Stimulated activated CD4-positive, alpha-beta T cell treated with anti-CD3 and anti-CD28 coated beads, Interleukin-15, amount 100 ng/mL, for 48 hours (primary cell): ENCODE data around the gene EP300.

Experiments used
- DNase-seq, 2 donors: peaks; one replicate each; pipeline ENCODE4 v3.0.0-alpha.2; 2020; ENCODE audit warnings: low read depth in 2 of 2

The EP300 gene

DNA sequence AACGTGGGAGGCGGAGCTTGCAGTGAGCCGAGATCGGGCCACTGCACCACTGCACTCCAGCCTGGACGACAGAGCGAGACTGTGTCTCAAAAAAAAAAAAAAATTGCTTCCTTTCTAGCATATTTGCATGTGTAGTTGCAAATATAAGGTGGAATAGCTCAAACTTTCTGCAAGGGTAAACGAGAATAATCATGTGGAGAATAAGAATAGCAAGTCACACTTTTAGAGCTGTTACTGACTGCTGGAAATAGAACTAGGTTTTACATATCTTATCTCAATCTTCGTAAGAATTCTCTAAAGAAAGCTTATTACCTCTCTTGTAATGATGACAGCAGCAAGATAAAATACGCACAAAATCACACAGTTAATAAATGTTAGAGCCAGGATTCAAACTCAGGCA lies 114.3 kb downstream of the EP300 start:
- DNase-seq: no peak

DNA sequence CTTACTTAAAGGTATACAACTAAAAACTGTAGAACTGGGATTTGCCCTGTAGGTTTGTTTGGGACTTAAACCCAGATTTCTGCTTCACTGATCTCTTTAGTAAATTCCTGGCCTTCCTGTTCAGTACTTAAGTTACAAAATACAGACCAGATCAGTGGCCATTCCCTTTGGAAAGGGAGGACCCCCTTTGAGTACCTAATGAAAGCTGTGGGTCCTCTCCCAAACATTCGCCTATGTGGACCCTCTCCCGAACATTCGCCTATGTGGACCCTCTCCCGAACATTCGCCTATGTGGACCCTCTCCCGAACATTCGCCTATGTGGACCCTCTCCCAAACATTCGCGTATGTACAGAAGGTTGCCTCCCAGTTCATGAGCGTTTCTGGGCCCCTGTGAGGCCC lies 123.0 kb downstream of the EP300 start:
- DNase-seq: no peak

DNA sequence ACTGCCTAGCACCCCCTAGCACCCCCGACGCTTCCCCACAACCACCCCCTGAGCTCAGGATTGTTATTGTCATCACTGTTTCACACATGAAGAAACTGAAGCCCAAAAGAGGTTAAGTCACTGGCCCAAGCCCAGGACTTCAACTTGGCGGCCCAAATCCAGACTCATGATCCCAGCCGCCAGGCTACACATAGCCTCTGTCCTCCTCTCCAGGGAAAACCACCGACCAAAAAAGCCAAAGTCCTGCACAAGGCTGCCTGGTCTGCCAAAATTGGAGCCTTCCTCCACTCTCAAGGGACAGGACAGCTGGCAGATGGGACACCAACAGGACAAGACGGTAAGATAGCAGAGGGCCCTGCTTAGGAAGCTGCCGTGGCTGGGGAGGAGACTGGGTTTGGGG lies 123.5 kb downstream of the EP300 start:
- no peak for DNase-seq

DNA sequence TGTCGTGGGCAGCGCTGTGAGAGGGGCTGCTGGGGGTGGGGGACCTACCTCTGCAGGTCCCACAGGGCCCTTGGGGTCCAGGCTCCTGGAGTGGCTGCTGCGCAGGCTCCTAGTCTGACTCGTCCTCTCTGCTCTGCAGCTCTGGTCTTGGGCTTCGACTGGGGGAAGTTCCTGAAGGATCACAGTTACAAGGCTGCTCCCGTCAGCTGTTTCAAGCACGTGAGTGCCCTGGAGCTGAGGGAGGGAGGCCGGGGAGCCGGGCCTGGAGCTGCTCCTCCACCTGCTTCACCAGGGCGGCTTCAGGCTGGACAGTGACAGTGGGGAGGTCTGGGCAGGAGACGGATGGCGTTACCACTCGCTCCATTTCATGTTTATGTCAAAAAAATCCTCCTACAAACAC lies 124.6 kb downstream of the EP300 start:
- no peak for DNase-seq

DNA sequence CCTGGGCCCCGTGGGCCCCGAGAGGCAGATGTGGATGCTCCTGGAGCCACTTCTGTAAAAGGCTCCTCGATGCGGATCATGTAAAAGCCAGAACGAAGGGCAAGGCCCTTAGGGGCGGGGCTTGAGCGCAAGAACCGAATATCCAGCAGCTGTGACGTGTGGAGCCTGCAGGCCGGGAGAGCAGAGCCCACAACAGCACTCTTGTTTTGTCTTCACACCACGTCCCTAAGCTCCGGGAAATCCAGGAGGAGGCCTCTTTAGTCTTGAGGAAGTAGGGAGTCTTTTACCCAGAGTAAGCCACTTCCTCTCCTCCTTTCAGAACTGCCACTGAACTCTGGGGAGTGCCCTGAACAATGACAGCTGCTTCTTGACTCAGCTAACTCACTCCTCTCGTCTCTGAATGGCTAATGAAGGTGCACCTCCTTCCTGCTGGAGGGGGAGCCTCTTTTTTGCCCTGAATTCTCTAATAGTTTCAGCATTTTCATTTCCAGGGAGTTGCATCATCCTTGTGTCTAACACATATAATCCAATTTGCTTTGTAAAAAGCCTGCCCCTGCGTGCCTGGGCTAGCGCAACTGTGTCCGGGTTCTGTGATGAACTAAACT lies 125.3 kb downstream of the EP300 start:
- no peak for DNase-seq

DNA sequence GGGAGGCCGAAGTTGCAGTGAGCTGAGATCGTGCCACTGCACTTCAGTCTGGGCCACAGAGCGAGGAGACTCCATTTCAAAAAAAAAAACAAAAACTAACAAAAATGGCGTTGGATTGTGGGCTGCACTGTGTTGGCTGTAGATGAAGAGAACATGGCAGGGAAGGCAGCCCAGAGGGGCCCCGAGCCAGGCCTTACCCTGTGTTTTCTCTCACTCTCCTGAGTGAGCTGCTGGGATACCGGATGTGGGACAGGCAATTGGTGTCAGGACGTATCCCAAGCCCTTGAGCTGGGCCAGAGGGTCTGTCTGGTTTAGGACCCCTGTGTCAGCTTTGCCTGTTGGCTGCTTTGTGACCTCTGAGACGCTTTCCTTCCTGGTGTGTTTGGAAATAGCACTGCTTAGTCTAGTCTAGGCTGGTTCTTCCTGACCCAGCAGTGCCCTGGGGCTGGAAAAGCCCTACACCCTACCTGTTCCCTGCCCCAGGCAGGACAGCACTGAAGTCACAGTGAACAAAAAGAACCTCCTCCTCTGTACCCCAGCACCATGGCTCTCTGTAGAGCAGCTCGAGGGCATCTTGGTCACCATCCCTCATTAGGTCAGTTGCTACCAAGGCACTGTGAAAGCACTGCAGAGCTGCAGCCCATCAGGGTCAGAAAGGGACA lies 130.6 kb downstream of the EP300 start:
- DNase-seq: no peak

DNA sequence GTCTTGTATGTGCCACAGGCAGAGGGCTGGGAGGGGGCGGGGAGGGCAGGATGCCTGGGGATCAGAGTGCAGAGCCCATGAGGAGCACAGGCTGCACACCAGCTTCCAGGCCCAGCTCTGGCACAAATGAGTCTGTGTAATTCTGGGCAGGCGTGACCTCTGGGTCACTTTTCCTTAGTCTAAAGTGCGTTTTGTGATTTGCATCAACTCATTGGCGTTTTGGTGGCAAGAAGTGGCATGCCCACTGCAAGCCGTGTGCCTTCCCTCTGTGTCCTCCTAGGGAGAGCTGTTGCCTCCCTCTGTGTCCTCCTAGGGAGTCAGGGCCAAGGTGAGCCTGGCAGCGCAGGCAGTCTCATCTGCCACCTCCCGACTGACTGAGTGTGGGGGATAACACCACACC lies 131.1 kb downstream of the EP300 start:
- no peak for DNase-seq

DNA sequence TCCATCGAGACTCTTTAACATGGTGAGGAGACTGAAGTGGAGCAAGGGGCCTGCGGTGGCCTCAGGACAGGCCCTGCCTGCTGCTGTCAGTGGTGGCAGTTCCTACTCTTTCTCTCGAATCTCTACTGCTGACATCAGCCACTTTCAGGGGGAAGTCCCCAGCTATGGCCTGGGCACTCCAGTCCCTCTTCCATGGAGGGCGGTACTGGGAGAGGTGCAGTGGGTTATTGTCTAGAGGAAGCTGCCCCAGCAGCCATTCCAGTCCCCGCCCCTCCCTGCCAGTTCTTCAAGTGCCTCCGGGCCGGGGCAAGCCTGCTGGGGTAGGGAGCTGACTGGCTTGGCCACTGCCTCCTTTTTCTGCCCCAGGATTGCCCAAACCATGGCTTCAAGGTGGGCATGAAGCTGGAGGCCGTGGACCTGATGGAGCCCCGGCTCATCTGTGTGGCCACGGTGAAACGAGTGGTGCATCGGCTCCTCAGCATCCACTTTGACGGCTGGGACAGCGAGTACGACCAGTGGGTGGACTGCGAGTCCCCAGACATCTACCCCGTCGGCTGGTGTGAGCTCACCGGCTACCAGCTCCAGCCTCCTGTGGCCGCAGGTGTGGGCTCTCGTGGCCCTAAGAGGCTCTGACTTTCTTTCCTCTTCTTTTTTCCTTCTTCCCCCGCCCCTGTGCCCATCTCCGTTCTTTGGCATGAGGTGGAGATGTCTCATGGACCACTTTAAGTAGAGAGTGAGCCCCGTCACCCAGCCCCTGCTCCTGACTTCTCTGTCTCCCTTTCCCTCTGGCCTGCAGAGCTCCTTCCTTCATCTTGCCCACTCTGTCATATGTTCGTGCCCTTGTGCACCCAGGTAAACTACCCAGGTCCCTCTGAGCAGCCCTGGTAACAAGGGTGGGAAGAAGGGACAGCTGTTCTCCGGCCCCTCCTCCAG lies 134.6 kb downstream of the EP300 start:
- DNase-seq: no peak

DNA sequence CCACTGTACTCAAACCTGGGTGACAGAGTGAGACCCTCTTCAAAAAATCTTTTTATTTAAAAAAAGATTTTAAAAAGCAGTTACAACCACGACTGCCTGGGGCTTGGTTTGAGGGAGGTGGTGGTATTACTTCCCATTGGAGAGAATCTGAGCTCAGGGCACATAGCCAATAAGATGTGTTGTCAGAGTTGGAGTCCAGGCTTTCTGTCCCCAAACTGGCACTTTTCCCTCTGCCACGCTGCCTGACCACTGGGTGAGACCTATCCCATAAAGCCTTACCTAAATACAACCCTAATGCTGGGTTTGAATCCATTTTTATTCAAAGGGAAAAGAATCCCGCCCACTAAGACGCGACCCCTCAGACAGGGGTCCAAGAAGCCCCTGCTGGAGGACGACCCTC lies 136.8 kb downstream of the EP300 start:
- DNase-seq: no peak
